Peyer's patch (tissue), 4 donors: ENCODE data around the gene SYK.

Experiments
- CTCF ChIP-seq, 6 experiments: fragments of 450-650 bp in 4 of 6; fragments of 200-600 bp in 2 of 6; sonication (generic) in 1 of 6; IDR thresholded peaks; one replicate each; pipeline ENCODE4 v1.5.1; 2017 to 2019; ENCODE audit warnings: antibody characterized with exemption in 6 of 6, mild to moderate bottlenecking in 3 of 6, moderate library complexity in 1 of 6
- POLR2A ChIP-seq, 2 donors: fragments of 450-650 bp; IDR thresholded peaks; one replicate each; pipeline ENCODE4 v1.5.1; 2017; ENCODE audit warnings: antibody characterized with exemption in 2 of 2, mild to moderate bottlenecking in 2 of 2, moderate library complexity in 2 of 2

- TF ChIP-seq CTCF (IDR thresholded peaks at IDR 0.05) (no peak), POLR2A (IDR thresholded peaks at IDR 0.05) (peak; percentile 73 to 82)
Observed at GRCh38 chr9:90801241-90801972, at the start of gene SYK.
